KOPT-K1 (cell line): ENCODE measurements around the gene C15orf62.
A peak's percentile ranks its signal among the peaks of the same experiment; 100 is the strongest.

Source experiments
- H3K27ac ChIP-seq: fragments of 200-600 bp; sonication (generic); 2 replicates; pipeline ENCODE4 v1.5.1; 2016; ENCODE audit warnings: antibody characterized with exemption, mild to moderate bottlenecking, low read depth, low read length; ENCODE audit not compliant: poor library complexity, severe bottlenecking
- H3K36me3 ChIP-seq: fragments of 200-600 bp; sonication (generic); 2 replicates; pipeline ENCODE4 v1.5.1; 2017; ENCODE audit warnings: antibody characterized with exemption, mild to moderate bottlenecking, low read length, moderate library complexity; ENCODE audit not compliant: insufficient read depth
- H3K9me3 ChIP-seq: fragments of 200-600 bp; sonication (generic); 2 replicates; pipeline ENCODE4 v1.5.1; 2017; ENCODE audit warnings: antibody characterized with exemption, low read length, mild to moderate bottlenecking; ENCODE audit not compliant: insufficient read depth, poor library complexity, severe bottlenecking

Gene C15orf62

GRCh38 chr15:40766906-40767837 is 2.6 kb upstream of the C15orf62 start:
- no peaks in the 10 kb centered on the region for H3K9me3 ChIP-seq
- no peak overlapping the region for H3K27ac ChIP-seq
- H3K36me3 ChIP-seq = peaks cover 13% of the 10 kb centered on the region; the same call in 1 of the 2 replicates

GRCh38 chr15:40767838-40768500 is 1.8 kb upstream of the C15orf62 start:
- peak overlapping the region; percentile 95 for H3K27ac ChIP-seq
- no peaks in the 10 kb centered on the region for H3K9me3 ChIP-seq
- peaks cover 13% of the 10 kb centered on the region for H3K36me3 ChIP-seq

GRCh38 chr15:40768521-40769273 is 1.1 kb upstream of the C15orf62 start:
- peaks cover 20% of the 10 kb centered on the region for H3K36me3 ChIP-seq
- peak overlapping the region; percentile 95 for H3K27ac ChIP-seq
- H3K9me3 ChIP-seq = no peaks in the 10 kb centered on the region

- Histone ChIP-seq H3K36me3 (peaks cover 35% of the 10 kb centered on the region), H3K27ac (peak overlapping the region; percentile 95), H3K9me3 (no peaks in the 10 kb centered on the region)
Observed at GRCh38 chr15:40770147-40770721, 454 bp downstream of the C15orf62 start.

GRCh38 chr15:40771242-40771641 is 1.5 kb downstream of the C15orf62 start:
- peaks cover 45% of the 10 kb centered on the region for H3K36me3 ChIP-seq
- H3K9me3 ChIP-seq = no peaks in the 10 kb centered on the region
- peak overlapping the region; percentile 95 for H3K27ac ChIP-seq

GRCh38 chr15:40772014-40772413 is 2.2 kb downstream of the C15orf62 start:
- Histone ChIP-seq H3K9me3 (no peaks in the 10 kb centered on the region), H3K36me3 (peaks cover 47% of the 10 kb centered on the region), H3K27ac (no peak overlapping the region)

- no peak overlapping the region for H3K27ac ChIP-seq
- H3K36me3 ChIP-seq = peaks cover 49% of the 10 kb centered on the region; the same call in 1 of the 2 replicates
- no peaks in the 10 kb centered on the region for H3K9me3 ChIP-seq
Observed at GRCh38 chr15:40773496-40773895, 3.7 kb downstream of the C15orf62 start.

- no peaks in the 10 kb centered on the region for H3K9me3 ChIP-seq
- H3K36me3 ChIP-seq = peaks cover 53% of the 10 kb centered on the region; the same call in 1 of the 2 replicates
- no peak overlapping the region for H3K27ac ChIP-seq
Observed at GRCh38 chr15:40773902-40774301, 4.1 kb downstream of the C15orf62 start.

GRCh38 chr15:40775007-40775406 is 5.2 kb downstream of the C15orf62 start:
- Histone ChIP-seq H3K36me3 (peaks cover 61% of the 10 kb centered on the region; the same call in 1 of the 2 replicates), H3K27ac (no peak overlapping the region), H3K9me3 (no peaks in the 10 kb centered on the region)

- Histone ChIP-seq H3K36me3 (peaks cover 61% of the 10 kb centered on the region; the same call in 1 of the 2 replicates), H3K27ac (peak overlapping the region; percentile 31), H3K9me3 (no peaks in the 10 kb centered on the region)
Observed at GRCh38 chr15:40775740-40776536, 6.2 kb downstream of the C15orf62 start.

- peaks cover 60% of the 10 kb centered on the region; the same call in 1 of the 2 replicates for H3K36me3 ChIP-seq
- peak overlapping the region; percentile 31 for H3K27ac ChIP-seq
- H3K9me3 ChIP-seq = no peaks in the 10 kb centered on the region
Observed at GRCh38 chr15:40776537-40777141, 6.9 kb downstream of the C15orf62 start.

- Histone ChIP-seq H3K36me3 (peaks cover 18% of the 10 kb centered on the region; the same call in 1 of the 2 replicates), H3K27ac (no peak overlapping the region), H3K9me3 (no peaks in the 10 kb centered on the region)
Observed at GRCh38 chr15:40782609-40783227, 12.9 kb downstream of the C15orf62 start.

- Histone ChIP-seq H3K36me3 (no peaks in the 10 kb centered on the region), H3K9me3 (no peaks in the 10 kb centered on the region), H3K27ac (no peak overlapping the region)
Observed at GRCh38 chr15:40785164-40785563, 15.4 kb downstream of the C15orf62 start.
